GM10266 (cell line): ENCODE measurements around the gene VMP1.

Experiments
- DNase-seq: peaks from one replicate; pipeline ENCODE4 v3.0.0; 2012; ENCODE audit errors: extremely low spot score
- TF ChIP-seq, protein P1 (sequence below): IDR thresholded peaks from 2 replicates; pipeline ENCODE4 v1.5.1; 2012; ENCODE audit warnings: mild to moderate bottlenecking, low read depth; ENCODE audit not compliant: control insufficient read depth, insufficient read depth; ENCODE audit errors: missing control alignments

Gene VMP1

DNA sequence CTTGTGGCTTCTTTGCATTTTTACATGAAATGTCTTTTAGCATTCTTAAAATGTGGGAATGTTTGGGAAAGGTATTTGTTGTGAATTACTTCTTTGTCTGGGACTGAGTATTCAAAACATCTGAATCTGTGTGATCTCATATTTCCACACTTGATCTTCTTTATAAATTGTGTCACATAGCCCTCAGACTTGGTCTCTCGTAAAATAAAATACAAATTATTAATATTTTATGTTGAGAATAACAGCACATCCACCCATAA lies 103.4 kb downstream of the VMP1 start:
- TF ChIP-seq, protein P1, sequence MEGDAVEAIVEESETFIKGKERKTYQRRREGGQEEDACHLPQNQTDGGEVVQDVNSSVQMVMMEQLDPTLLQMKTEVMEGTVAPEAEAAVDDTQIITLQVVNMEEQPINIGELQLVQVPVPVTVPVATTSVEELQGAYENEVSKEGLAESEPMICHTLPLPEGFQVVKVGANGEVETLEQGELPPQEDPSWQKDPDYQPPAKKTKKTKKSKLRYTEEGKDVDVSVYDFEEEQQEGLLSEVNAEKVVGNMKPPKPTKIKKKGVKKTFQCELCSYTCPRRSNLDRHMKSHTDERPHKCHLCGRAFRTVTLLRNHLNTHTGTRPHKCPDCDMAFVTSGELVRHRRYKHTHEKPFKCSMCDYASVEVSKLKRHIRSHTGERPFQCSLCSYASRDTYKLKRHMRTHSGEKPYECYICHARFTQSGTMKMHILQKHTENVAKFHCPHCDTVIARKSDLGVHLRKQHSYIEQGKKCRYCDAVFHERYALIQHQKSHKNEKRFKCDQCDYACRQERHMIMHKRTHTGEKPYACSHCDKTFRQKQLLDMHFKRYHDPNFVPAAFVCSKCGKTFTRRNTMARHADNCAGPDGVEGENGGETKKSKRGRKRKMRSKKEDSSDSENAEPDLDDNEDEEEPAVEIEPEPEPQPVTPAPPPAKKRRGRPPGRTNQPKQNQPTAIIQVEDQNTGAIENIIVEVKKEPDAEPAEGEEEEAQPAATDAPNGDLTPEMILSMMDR, result no peak
- DNase-seq, result no peak

DNA sequence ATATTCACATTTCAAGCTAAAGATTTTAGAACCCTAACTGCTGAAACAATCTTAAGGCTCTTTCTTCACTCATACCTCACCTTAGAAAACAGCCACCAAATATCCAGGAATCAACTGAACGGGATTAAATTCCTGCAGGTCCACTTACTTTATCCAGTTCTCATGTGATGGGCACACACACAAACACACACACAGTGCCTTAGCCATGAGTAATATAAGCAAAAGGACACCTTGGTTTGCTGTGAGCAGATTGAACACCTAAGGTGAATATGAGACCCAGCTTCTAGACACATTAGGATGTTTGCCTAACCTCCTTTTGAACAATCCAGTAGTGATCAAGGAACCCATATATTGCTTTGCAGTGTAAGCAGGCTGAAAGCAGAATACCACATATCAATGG lies 103.8 kb downstream of the VMP1 start:
- TF ChIP-seq, protein P1, result no peak
- DNase-seq, result no peak

DNA sequence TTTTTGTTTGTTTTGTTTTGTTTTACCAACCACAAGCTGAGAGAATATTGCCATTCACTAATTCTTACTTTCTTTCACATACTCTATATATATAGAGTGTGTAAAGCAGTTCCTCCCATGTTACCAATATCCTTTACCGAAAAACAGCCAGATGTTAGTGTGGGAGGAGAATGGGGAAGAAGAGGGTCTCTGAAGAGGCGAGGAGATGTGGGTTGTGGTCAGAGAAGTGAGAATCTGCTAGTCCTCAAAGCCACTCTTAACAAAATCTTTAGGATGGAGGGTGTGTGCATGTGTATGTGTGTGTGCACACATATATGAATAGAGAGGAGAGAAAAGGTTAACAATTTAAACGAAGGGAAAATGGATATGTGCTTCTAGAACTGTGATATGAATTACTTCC lies 104.7 kb downstream of the VMP1 start:
- peak; percentile 15 for DNase-seq
- TF ChIP-seq, protein P1, result no peak

DNA sequence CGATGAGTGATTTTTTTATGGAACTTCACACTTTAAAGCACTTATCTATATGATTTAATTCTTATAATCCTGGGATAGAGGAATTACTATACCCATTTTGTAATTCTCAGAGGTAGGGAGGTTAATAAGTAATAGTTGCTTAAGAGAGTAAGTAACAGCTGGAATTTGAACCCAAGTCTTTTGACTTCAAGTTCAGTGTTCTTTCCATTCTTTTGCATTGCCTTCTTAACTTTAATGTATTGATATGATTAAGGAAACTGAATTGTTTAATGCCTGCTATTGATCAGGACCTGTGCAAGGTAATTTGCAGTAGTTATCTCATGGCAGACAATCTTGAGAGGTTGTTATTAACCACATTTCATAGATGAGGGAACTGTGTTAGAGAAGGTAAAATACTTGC lies 106.8 kb downstream of the VMP1 start:
- TF ChIP-seq, protein P1, result no peak
- no peak for DNase-seq

DNA sequence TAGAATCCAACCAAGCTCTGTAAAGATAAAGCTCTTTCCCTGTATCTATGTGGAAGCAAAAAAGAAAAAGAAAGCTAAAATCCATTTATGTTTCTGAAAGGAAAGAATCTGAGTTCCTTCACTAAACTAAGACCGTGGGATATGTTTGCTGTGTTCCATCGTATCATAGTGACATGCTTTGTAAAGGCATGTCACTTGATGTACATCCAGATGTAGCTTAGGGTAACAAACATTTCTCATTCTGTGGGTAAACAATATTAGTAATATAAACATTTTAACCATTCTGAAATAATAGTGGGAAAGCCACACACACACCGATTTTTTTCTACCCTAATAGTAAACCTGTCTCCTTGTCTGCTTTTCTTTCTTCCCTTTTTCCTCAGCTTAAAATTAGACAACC lies 107.2 kb downstream of the VMP1 start:
- no peak for DNase-seq
- TF ChIP-seq, protein P1, result no peak

DNA sequence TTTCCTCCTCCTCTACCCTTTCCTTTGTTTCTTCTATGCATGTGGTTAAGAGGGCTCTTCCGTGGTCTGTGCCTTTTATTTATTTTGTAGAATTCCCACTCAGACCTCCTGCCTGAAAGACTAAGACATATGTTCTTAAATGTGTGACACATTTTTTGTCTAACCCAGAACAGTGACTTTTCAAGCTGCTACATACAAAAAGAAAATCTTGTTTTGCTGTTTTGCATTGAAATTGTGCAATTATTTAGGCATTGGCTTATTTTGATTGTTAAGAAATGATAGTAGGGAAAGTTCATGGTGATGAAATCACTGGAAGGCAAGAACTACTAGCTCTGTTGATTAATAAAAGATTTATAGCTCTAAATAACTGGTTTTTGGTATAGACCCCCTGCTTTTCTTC lies 108.5 kb downstream of the VMP1 start:
- TF ChIP-seq, protein P1, result no peak
- DNase-seq, result no peak

DNA sequence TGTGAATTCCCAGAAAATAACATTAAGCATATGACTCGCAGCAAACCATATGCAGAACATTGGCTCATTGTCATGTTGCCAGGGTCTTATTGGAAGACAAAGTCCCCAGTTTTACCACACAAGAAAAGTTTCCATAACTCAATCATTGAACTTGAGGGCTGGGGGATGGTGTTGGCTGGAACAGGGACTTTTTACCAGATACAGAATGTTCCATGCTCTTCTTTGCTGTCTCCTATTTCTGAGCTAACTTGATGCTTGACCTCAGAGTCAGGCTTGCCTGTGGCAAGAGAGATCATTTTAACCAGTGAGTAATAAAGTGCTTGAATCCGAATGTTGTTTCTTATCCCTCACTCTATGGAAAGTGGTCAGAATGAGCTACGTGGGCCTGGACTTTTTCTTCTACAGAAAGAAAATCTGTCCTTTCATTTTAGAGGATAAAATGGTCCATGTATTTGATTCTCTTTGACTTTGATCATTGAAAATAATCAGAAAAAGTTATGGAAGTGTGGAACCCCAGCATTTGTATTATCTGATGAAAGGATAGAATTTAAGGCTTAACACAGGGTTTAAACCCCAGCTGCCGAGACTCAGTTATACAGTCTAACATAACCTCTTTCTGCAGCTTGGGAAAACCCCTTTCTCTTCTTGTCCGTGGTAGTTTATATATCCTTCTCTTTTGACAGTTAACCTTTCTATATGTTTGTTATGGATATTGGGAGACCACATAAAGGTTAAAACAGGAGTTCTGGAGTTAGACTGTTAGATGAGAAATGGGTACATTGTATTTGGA lies 118.3 kb downstream of the VMP1 start:
- DNase-seq, result no peak
- TF ChIP-seq, protein P1, result no peak
